SK-N-MC (cell line): Measurements from ENCODE around the gene TPRG1L.

ENCODE experiments used
- EZH2 ChIP-seq: fragments of 200-600 bp; sonication (generic); IDR thresholded peaks from one replicate; pipeline ENCODE4 v1.6.1; 2017; ENCODE audit warnings: antibody characterized with exemption
- POLR2AphosphoS5 ChIP-seq: IDR thresholded peaks from 2 replicates; pipeline ENCODE4 v1.6.1; 2012; ENCODE audit warnings: mild to moderate bottlenecking, low read depth, low read length, borderline replicate concordance

DNA sequence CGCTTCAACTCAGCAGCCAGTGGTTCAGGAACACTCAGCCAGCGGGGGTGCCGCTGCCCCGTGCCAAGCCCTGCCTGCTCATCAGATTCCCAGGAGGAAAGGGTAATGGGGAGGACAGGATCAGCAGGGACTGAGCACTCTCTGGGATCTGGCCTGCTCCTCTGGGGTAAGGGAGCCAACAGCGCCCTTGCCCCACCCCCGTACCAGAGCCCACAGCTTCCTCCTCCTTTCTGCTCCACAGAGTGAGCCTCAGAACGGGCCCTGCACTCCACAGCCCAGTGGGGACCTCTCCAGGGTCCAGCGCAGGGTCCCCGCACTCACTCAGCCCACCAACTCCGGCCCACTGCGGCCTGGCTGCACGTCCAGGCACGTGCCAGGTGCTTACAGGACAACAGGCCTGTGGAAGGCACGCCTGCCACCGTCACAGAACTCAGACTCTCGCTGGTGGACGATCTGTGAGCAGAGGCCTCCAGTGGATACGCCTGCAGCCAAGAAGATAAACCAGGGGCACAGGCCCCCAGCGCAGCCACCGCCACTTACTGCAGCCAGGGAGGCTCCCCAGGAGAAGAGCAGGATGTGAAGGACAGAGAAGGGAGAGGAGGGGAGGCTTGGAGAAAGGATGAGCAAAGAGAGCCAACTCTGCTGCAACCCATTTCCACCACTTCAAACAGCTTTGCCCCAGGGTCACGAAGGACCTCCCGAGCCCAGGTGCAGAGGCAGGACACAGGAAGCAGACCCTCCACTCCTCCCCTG lies 15.6 kb upstream of the TPRG1L start:
- TF ChIP-seq POLR2AphosphoS5, result no peak
- TF ChIP-seq EZH2, result no peak
